SK-N-SH (cell line): ENCODE data around the gene MRPS2. TPM values are rescaled to one million over a fixed set of nuclear protein-coding genes. Genes with fewer than 3 reads are reported as not detected.
A peak's percentile ranks its signal among the peaks of the same experiment; 100 is the strongest.
"Not testable (repeated sequence)": the region's sequence is repeated elsewhere in the genome, so short reads cannot be mapped to it uniquely, and the experiment has no call there.

Experiments
- CTCF ChIA-PET: fragments of 300-600, 350-600 bp; formaldehyde crosslinking; extraction: SDS; loops from one replicate; lab custom pipeline; 2021; lab: Yijun Ruan, JAX
- POLR2A ChIA-PET: fragments of 350-600 bp; sonication (Branson Sonifier 250); formaldehyde crosslinking; extraction: SDS; loops from one replicate; lab custom pipeline; 2020; ENCODE audit warnings: antibody characterized with exemption, inconsistent platforms; lab: Yijun Ruan, JAX
- DNase-seq: peaks from one replicate; pipeline ENCODE4 v3.0.0; 2012
- H2AFZ ChIP-seq: fragments of 200-600 bp; sonication (generic); 2 replicates; pipeline ENCODE4 v1.8.1; 2016; ENCODE audit warnings: antibody characterized with exemption, mild to moderate bottlenecking, low read depth
- H3F3A ChIP-seq: fragments of 200-600 bp; sonication (generic); replicated peaks from 2 replicates; pipeline ENCODE3; 2016; ENCODE audit warnings: antibody characterized with exemption, mild to moderate bottlenecking; ENCODE audit not compliant: insufficient read depth
- H3K27ac ChIP-seq, 2 experiments: fragments of 200-500 bp in 1 of 2; fragments of 200-600 bp in 1 of 2; sonication (Bioruptor generic) in 1 of 2; sonication (generic), shearing (Covaris generic) in 1 of 2; 2 replicates each; pipeline versions ENCODE4 v1.5.1 to v1.6.1; 2014 to 2016; ENCODE audit warnings: low read depth in 2 of 2, inconsistent platforms in 1 of 2, low read length in 1 of 2, mild to moderate bottlenecking in 1 of 2, mixed read lengths in 1 of 2
- H3K27me3 ChIP-seq: fragments of 200-600 bp; sonication (generic), shearing (Covaris generic); 2 replicates; pipeline ENCODE4 v1.6.1; 2016; ENCODE audit warnings: mixed run types; ENCODE audit not compliant: insufficient read depth
- H3K36me3 ChIP-seq, 2 experiments: fragments of 200-500 bp in 1 of 2; fragments of 200-600 bp in 1 of 2; sonication (Bioruptor generic) in 1 of 2; sonication (generic) in 1 of 2; replicated peaks in 1 of 2; 2 replicates each; pipeline versions ENCODE3 to v1.5.1; 2014 to 2016; ENCODE audit warnings: low read length in 1 of 2, mild to moderate bottlenecking in 1 of 2; ENCODE audit not compliant: insufficient read depth in 2 of 2, control insufficient read depth in 1 of 2
- H3K4me1 ChIP-seq, 2 experiments: fragments of 200-500 bp in 1 of 2; fragments of 200-600 bp in 1 of 2; sonication (Bioruptor generic) in 1 of 2; sonication (generic), shearing (Covaris generic) in 1 of 2; 2 replicates each; pipeline versions ENCODE4 v1.5.1 to v1.6.1; 2014 to 2016; ENCODE audit warnings: low read depth in 1 of 2, low read length in 1 of 2, mixed run types in 1 of 2; ENCODE audit not compliant: insufficient read depth in 2 of 2, control insufficient read depth in 1 of 2
- H3K4me2 ChIP-seq: fragments of 200-600 bp; sonication (generic), shearing (Covaris generic); 2 replicates; pipeline ENCODE4 v1.6.1; 2017; ENCODE audit warnings: mixed run types
- H3K4me3 ChIP-seq, 2 experiments: fragments of 200-500 bp in 1 of 2; fragments of 200-600 bp in 1 of 2; sonication (Bioruptor generic) in 1 of 2; sonication (generic), shearing (Covaris generic) in 1 of 2; 2 replicates each; pipeline versions ENCODE4 v1.5.1 to v1.8.1; 2014 to 2016; ENCODE audit warnings: low read depth in 2 of 2, inconsistent platforms in 1 of 2, low read length in 1 of 2, mild to moderate bottlenecking in 1 of 2, mixed read lengths in 1 of 2, moderate library complexity in 1 of 2
- H3K79me2 ChIP-seq: fragments of 200-600 bp; sonication (generic); 2 replicates; pipeline ENCODE4 v1.8.1; 2017; ENCODE audit warnings: mild to moderate bottlenecking; ENCODE audit not compliant: insufficient read depth
- H3K9ac ChIP-seq: fragments of 200-600 bp; sonication (generic); 2 replicates; pipeline ENCODE4 v1.6.1; 2017; ENCODE audit warnings: mixed run types
- H3K9me2 ChIP-seq: fragments of 200-600 bp; sonication (generic); 2 replicates; pipeline ENCODE4 v1.6.1; 2017; ENCODE audit warnings: mixed run types
- H3K9me3 ChIP-seq: fragments of 200-600 bp; sonication (generic); 2 replicates; pipeline ENCODE4 v1.6.1; 2017; ENCODE audit warnings: mixed run types, mild to moderate bottlenecking, moderate library complexity
- H4K20me1 ChIP-seq: fragments of 200-600 bp; sonication (generic); 2 replicates; pipeline ENCODE4 v1.6.1; 2017; ENCODE audit warnings: mild to moderate bottlenecking, mixed run types; ENCODE audit not compliant: insufficient read depth
- CHD2 ChIP-seq: fragments of 150-350 bp; IDR thresholded peaks from 2 replicates; pipeline ENCODE4 v1.6.1; 2018; ENCODE audit warnings: low read length; ENCODE audit not compliant: partially characterized antibody
- FOSL2 ChIP-seq: IDR thresholded peaks from 2 replicates; pipeline ENCODE4 v1.4.0; 2012; ENCODE audit warnings: low read depth, mild to moderate bottlenecking, moderate library complexity, borderline replicate concordance
- FOXM1 ChIP-seq: IDR thresholded peaks from 2 replicates; pipeline ENCODE4 v1.4.0; 2012; ENCODE audit warnings: low read depth, mild to moderate bottlenecking
- GATA2 ChIP-seq: sonication (generic); formaldehyde crosslinking; IDR thresholded peaks from 2 replicates; pipeline ENCODE4 v1.5.0; 2020; ENCODE audit warnings: mild to moderate bottlenecking, missing genetic modification reagents
- JUND ChIP-seq: IDR thresholded peaks from 2 replicates; pipeline ENCODE4 v1.4.0; 2012
- NRF1 ChIP-seq: IDR thresholded peaks from 2 replicates; pipeline ENCODE4 v1.6.1; 2012; ENCODE audit warnings: low read depth, mild to moderate bottlenecking, low read length
- RFX5 ChIP-seq: IDR thresholded peaks from 2 replicates; pipeline ENCODE4 v1.6.1; 2012; ENCODE audit warnings: mild to moderate bottlenecking, improper control_type of control experiment, low read length
- WGBS: methylation state at CpG from one replicate; pipeline ENCODE4 v1.1.6; 2017; ENCODE audit warnings: low lambda C conversion rate; 5-methylcytosine and 5-hydroxymethylcytosine counted together
- polyA plus RNA-seq, 3 experiments: library from polyadenylated mRNA; depleted of rRNA; stranded (reverse); fragments of >200 nt; gene quantifications; 2 replicates each; pipeline ENCODE4 v1.2.3, GENCODE V29; 2012
- TF ChIP-seq, protein P1 (sequence below): IDR thresholded peaks from 2 replicates; pipeline ENCODE4 v1.4.0; 2012; ENCODE audit warnings: low read depth, borderline replicate concordance
- TF ChIP-seq, protein P2 (sequence below): IDR thresholded peaks from 2 replicates; pipeline ENCODE4 v1.4.0; 2012; ENCODE audit warnings: low read depth

The MRPS2 gene
- polyA plus RNA-seq, 1 of the 3 experiments (the other 2 are of a cell fraction), result 113 TPM

DNA sequence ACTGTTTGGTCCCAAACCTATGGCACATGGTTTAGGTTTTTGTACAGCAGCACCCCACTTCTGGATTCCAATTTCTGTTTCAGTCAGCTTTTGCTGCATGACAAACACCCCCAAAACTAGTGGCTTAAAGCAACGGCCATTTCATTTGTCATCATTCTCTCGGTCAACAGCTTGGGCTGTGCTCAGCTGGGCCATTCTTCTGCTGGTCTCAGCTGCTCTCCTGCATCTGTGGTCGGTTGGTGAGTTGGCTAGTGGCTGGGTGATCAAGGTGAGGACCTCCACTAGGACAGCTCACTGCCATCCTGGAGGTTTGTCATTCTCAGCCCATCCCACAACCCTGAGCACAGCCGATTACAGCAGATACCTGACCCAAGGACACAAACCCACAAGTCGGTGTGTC lies 45.7 kb upstream of the MRPS2 start:
- Histone ChIP-seq H3K79me2 (no peaks in the 10 kb centered on the region), H3K27me3 (no peaks in the 10 kb centered on the region), H3K4me3 (no peak overlapping the region), H3K9me3 (no peaks in the 10 kb centered on the region), H3K9me2 (no peaks in the 10 kb centered on the region), H3K27ac (no peak overlapping the region), H3K4me1 (peaks cover 0 to 10% of the 10 kb centered on the region in 2 experiments; a peak in 1 of 4 replicates), H2AFZ (no peak overlapping the region), H3K4me2 (no peak overlapping the region), H3F3A (no peaks in the 10 kb centered on the region), H3K36me3 (no peaks in the 10 kb centered on the region), H4K20me1 (no peaks in the 10 kb centered on the region), H3K9ac (no peak overlapping the region)
- POLR2A ChIA-PET, result no interaction called here
- DNase-seq, result no peak
- CTCF ChIA-PET, result interaction anchor here (0.9 to 3.1 kb wide), 3 partner anchors 39 to 42 kb away, joined by 3 to 14 read pairs (median 3); no protein-coding TSS in a partner anchor
- WGBS, result 15% methylated on average over 4 of the region's 5 CpGs
- TF ChIP-seq FOSL2, result no peak
- TF ChIP-seq RFX5, result no peak
- TF ChIP-seq, protein P1, sequence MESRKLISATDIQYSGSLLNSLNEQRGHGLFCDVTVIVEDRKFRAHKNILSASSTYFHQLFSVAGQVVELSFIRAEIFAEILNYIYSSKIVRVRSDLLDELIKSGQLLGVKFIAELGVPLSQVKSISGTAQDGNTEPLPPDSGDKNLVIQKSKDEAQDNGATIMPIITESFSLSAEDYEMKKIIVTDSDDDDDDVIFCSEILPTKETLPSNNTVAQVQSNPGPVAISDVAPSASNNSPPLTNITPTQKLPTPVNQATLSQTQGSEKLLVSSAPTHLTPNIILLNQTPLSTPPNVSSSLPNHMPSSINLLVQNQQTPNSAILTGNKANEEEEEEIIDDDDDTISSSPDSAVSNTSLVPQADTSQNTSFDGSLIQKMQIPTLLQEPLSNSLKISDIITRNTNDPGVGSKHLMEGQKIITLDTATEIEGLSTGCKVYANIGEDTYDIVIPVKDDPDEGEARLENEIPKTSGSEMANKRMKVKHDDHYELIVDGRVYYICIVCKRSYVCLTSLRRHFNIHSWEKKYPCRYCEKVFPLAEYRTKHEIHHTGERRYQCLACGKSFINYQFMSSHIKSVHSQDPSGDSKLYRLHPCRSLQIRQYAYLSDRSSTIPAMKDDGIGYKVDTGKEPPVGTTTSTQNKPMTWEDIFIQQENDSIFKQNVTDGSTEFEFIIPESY, result no peak
- TF ChIP-seq, protein P2, sequence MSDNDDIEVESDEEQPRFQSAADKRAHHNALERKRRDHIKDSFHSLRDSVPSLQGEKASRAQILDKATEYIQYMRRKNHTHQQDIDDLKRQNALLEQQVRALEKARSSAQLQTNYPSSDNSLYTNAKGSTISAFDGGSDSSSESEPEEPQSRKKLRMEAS, result no peak
- no peak for TF ChIP-seq FOXM1
- no peak for TF ChIP-seq CHD2

GRCh38 chr9:135455401-135456030 lies 45.0 kb upstream of the MRPS2 start:
- no peaks in the 10 kb centered on the region for H3F3A ChIP-seq
- H3K4me3 ChIP-seq, result no peak overlapping the region
- no peaks in the 10 kb centered on the region for H3K27me3 ChIP-seq
- DNase-seq, result no peak
- CTCF ChIA-PET, result interaction anchor here (0.9 to 3.1 kb wide), 3 partner anchors 40 to 43 kb away, joined by 3 to 14 read pairs (median 3); no protein-coding TSS in a partner anchor
- 74% methylated on average over 22 of the region's 23 CpGs for WGBS
- no peak overlapping the region for H2AFZ ChIP-seq
- H3K4me1 ChIP-seq, result peaks cover 0 to 10% of the 10 kb centered on the region in 2 experiments; a peak in 1 of 4 replicates
- H3K9me3 ChIP-seq, result no peaks in the 10 kb centered on the region
- H3K79me2 ChIP-seq, result no peaks in the 10 kb centered on the region
- H3K4me2 ChIP-seq, result no peak overlapping the region
- no peaks in the 10 kb centered on the region for H3K36me3 ChIP-seq
- TF ChIP-seq CHD2, result no peak
- TF ChIP-seq, all 33 proteins: peak for 0
- Histone ChIP-seq H4K20me1 (no peaks in the 10 kb centered on the region), H3K27ac (no peak overlapping the region), H3K9ac (no peak overlapping the region), H3K9me2 (no peaks in the 10 kb centered on the region)
- POLR2A ChIA-PET, result no interaction called here

DNA sequence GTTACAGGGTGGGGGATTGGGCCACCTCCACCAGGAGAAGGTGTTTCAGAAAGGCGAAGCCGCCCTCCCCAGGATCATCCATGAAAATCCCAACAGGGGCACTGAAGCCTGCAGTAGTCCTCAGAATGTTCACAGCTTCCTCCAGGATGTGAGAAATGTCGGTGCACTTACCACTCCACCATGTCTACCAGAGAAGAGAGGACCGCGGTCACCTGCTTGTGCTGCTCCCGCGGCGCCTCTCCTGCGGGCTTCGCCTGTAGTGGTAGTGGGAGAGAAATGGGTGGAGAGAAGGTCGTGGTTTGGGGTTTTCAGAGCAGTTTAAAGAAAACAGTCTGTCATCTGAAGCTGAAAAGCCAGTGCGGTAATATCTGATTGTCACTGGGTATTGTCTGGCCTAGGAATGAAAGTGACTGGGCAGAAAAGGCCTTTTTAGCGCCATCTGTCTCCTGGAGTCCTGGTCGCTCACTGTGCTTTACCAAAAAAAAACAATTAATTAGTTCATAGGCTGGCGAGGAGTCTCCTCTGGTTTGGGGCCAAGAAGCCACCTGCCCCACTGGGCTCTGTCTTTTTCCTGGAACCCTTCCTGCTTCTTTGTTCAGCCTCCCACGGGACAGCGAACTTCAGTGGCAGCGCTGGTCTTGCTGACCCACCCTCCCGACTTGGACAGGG lies 43.9 kb upstream of the MRPS2 start:
- H3K9me3 ChIP-seq, result no peaks in the 10 kb centered on the region

DNA sequence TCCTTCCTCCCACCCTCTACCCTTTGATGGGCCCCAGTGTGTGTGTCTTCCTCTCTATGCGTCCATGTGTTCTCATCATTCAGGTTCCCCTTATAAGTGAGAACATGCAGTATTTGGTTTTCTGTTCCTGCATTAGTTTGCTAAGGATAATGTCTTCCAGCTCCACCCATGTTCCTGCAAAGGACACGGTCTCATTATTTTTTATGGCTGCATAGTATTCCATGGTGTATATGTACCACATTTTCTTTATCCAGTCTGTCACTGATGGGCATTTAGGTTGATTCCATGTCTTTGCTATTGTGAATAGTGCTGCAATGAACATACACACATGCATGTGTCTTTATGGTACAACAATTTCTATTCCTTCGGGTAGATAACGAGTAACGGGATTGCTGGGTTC lies 42.0 kb upstream of the MRPS2 start:
- H3K9me2 ChIP-seq, H3K27ac ChIP-seq, H3K9me3 ChIP-seq, H3K27me3 ChIP-seq, POLR2A ChIA-PET, CTCF ChIA-PET, H3K4me2 ChIP-seq, H3F3A ChIP-seq, DNase-seq, H2AFZ ChIP-seq, H3K36me3 ChIP-seq, H4K20me1 ChIP-seq, H3K4me3 ChIP-seq, H3K9ac ChIP-seq, H3K79me2 ChIP-seq: not testable (repeated sequence)
- H3K4me1 ChIP-seq, result peaks cover 5 to 10% of the 10 kb centered on the region in 2 experiments; a peak in 2 of 4 replicates
- whole genome bisulfite sequencing, result 94% methylated on average over 5 of the region's 5 CpGs

More for the DNA sequence above, 43.9 kb upstream of the MRPS2 start:
- no peaks in the 10 kb centered on the region for H3K36me3 ChIP-seq
- TF ChIP-seq JUND, result no peak
- no peak for TF ChIP-seq GATA2 (CRISPR knock-in tag)
- no peak for TF ChIP-seq NRF1
- no peak overlapping the region for H3K4me3 ChIP-seq
- no peaks in the 10 kb centered on the region for H4K20me1 ChIP-seq
- H3K9me2 ChIP-seq, result no peaks in the 10 kb centered on the region
- no peaks in the 10 kb centered on the region for H3F3A ChIP-seq
- ChIA-PET CTCF (interaction anchor here (2.0 kb wide), 1 partner anchor 16 kb away, joined by 5 read pairs; no protein-coding TSS in a partner anchor), POLR2A (no interaction called here)
- H3K9ac ChIP-seq, result no peak overlapping the region
- no peak overlapping the region for H2AFZ ChIP-seq
- H3K27ac ChIP-seq, result 0 out of 4 replicates have a peak overlapping the region, but pooled peaks of 1 of the 2 experiments have one; percentile 23
- peak; percentile 54 for DNase-seq
- H3K27me3 ChIP-seq, result no peaks in the 10 kb centered on the region
- H3K4me2 ChIP-seq, result no peak overlapping the region
- 73% methylated on average over 19 of the region's 19 CpGs for WGBS
- H3K79me2 ChIP-seq, result no peaks in the 10 kb centered on the region
- peaks cover 0 to 10% of the 10 kb centered on the region in 2 experiments; a peak in 1 of 4 replicates for H3K4me1 ChIP-seq
